Activated naive CD4-positive, alpha-beta T cell treated with anti-CD3 and anti-CD28 coated beads, Interleukin-2, amount 50 U/mL, for 16 hours (primary cell): ENCODE data around the gene MS4A13.
"Not testable (repeated sequence)": the region's sequence is repeated elsewhere in the genome, so short reads cannot be mapped to it uniquely, and the experiment has no call there.

Experiments
- DNase-seq: peaks from one replicate; pipeline ENCODE4 v3.0.0-alpha.2; 2020

Gene MS4A13

GRCh38 chr11:60515144-60515855 lies at the start of gene MS4A13:
TSS of gene MS4A13 (plus strand) at chr11:60515392. CDS start at chr11:60518084, 2,692 bp downstream.
- no peak for DNase-seq

GRCh38 chr11:60468829-60469228 lies 46.4 kb upstream of the MS4A13 start:
- no peak for DNase-seq

- no peak for DNase-seq
These were observed 45.5 kb upstream of the MS4A13 start for GRCh38 chr11:60469723-60470122.

GRCh38 chr11:60477035-60477445 lies 38.2 kb upstream of the MS4A13 start:
- no peak for DNase-seq

- DNase-seq, result no peak
These were observed 32.8 kb upstream of the MS4A13 start for GRCh38 chr11:60482361-60482760.

- DNase-seq, result no peak
These were observed 29.2 kb upstream of the MS4A13 start for GRCh38 chr11:60485987-60486386.

GRCh38 chr11:60492488-60493009 lies 22.6 kb upstream of the MS4A13 start, which contains the start of gene MS4A12:
TSS of gene MS4A12 (plus strand) at chr11:60492778. CDS start at chr11:60497319, 4,541 bp downstream.
- no peak for DNase-seq

- DNase-seq, result no peak
These were observed 21.7 kb upstream of the MS4A13 start for GRCh38 chr11:60493454-60493853.

- DNase-seq, result no peak
These were observed 16.8 kb upstream of the MS4A13 start for GRCh38 chr11:60498399-60498798.

GRCh38 chr11:60498853-60499252 lies 16.3 kb upstream of the MS4A13 start:
- no peak for DNase-seq

- no peak for DNase-seq
These were observed 14.8 kb upstream of the MS4A13 start for GRCh38 chr11:60500276-60500910.

- no peak for DNase-seq
These were observed 12.9 kb upstream of the MS4A13 start for GRCh38 chr11:60502221-60502775.

GRCh38 chr11:60504219-60504905 lies 10.8 kb upstream of the MS4A13 start:
- DNase-seq, result no peak

GRCh38 chr11:60509609-60510008 lies 5.6 kb upstream of the MS4A13 start:
- DNase-seq, result not testable (repeated sequence)

- DNase-seq, result not testable (repeated sequence)
These were observed 5.0 kb upstream of the MS4A13 start for GRCh38 chr11:60510209-60510608.

GRCh38 chr11:60511393-60511792 lies 3.8 kb upstream of the MS4A13 start:
- no peak for DNase-seq

- no peak for DNase-seq
These were observed 2.5 kb upstream of the MS4A13 start for GRCh38 chr11:60512651-60513225.

- no peak for DNase-seq
These were observed 1.4 kb upstream of the MS4A13 start for GRCh38 chr11:60513496-60514460.

GRCh38 chr11:60528465-60528864 lies 13.3 kb downstream of the MS4A13 start:
- DNase-seq, result no peak

- no peak for DNase-seq
These were observed 13.7 kb downstream of the MS4A13 start for GRCh38 chr11:60528934-60529333.

GRCh38 chr11:60530454-60531100 lies 15.4 kb downstream of the MS4A13 start:
- no peak for DNase-seq
